WI38 (cell line): Measurements from ENCODE around the gene INSYN1.

Source experiments
- H3K4me3 ChIP-seq: 2 replicates; pipeline ENCODE4 v1.5.1; 2011; ENCODE audit warnings: low read depth, mild to moderate bottlenecking, control low read depth, low read length
- CTCF ChIP-seq: IDR thresholded peaks from 2 replicates; pipeline ENCODE4 v1.5.1; 2012; ENCODE audit warnings: low read depth, mild to moderate bottlenecking, control low read depth, low read length

Gene INSYN1

GRCh38 chr15:73717802-73718201 lies 35.3 kb downstream of the INSYN1 start:
- H3K4me3 ChIP-seq, result no peak overlapping the region
- TF ChIP-seq CTCF, result no peak

- no peak for TF ChIP-seq CTCF
- no peak overlapping the region for H3K4me3 ChIP-seq
These were observed 35.9 kb downstream of the INSYN1 start for GRCh38 chr15:73717206-73717605.

GRCh38 chr15:73716417-73716816 lies 36.7 kb downstream of the INSYN1 start:
- no peak for TF ChIP-seq CTCF
- no peak overlapping the region for H3K4me3 ChIP-seq

- no peak for TF ChIP-seq CTCF
- no peak overlapping the region for H3K4me3 ChIP-seq
These were observed 37.7 kb downstream of the INSYN1 start for GRCh38 chr15:73715417-73715816.

GRCh38 chr15:73714695-73715301 lies 38.4 kb downstream of the INSYN1 start:
- no peak overlapping the region for H3K4me3 ChIP-seq
- TF ChIP-seq CTCF, result no peak

- TF ChIP-seq CTCF, result no peak
- no peak overlapping the region for H3K4me3 ChIP-seq
These were observed 41.0 kb downstream of the INSYN1 start for GRCh38 chr15:73712107-73712506.

GRCh38 chr15:73711526-73711925 lies 41.6 kb downstream of the INSYN1 start:
- H3K4me3 ChIP-seq, result no peak overlapping the region
- no peak for TF ChIP-seq CTCF
